IPS-18a (cell line): Measurements from ENCODE around the gene EFCAB11.

Experiments
- H3K27ac ChIP-seq: one replicate; pipeline ENCODE4 v1.5.1; 2013; ENCODE audit warnings: low read length
- H3K27me3 ChIP-seq: one replicate; pipeline ENCODE4 v1.6.1; 2013; ENCODE audit warnings: mild to moderate bottlenecking, low read length; ENCODE audit not compliant: control insufficient read depth, insufficient read depth
- H3K36me3 ChIP-seq: one replicate; pipeline ENCODE4 v1.6.1; 2013; ENCODE audit warnings: low read depth, low read length; ENCODE audit not compliant: control insufficient read depth
- H3K4me1 ChIP-seq: one replicate; pipeline ENCODE4 v1.6.1; 2013; ENCODE audit warnings: low read depth, low read length; ENCODE audit not compliant: control insufficient read depth
- H3K4me3 ChIP-seq: one replicate; pipeline ENCODE4 v1.5.1; 2013; ENCODE audit warnings: low read length
- H3K9ac ChIP-seq: one replicate; pipeline ENCODE4 v1.6.1; 2013; ENCODE audit warnings: mild to moderate bottlenecking, low read length, moderate library complexity
- H3K9me3 ChIP-seq: one replicate; pipeline ENCODE4 v1.6.1; 2013; ENCODE audit warnings: low read depth, low read length; ENCODE audit not compliant: control insufficient read depth

Gene EFCAB11

GRCh38 chr14:89954070-89955021, at the start of gene EFCAB11:
Gene EFCAB11 (minus strand): TSS chr14:89954730. CDS start chr14:89954660, 70 bp downstream.
- no peaks in the 10 kb centered on the region for H3K27me3 ChIP-seq
- H3K9me3 ChIP-seq: no peaks in the 10 kb centered on the region
- H3K4me3 ChIP-seq: peak within 1 kb of the TSS; percentile 96
- H3K36me3 ChIP-seq: peaks cover 8% of the 10 kb centered on the region
- H3K27ac ChIP-seq: peak within 1 kb of the TSS; percentile 84
- H3K4me1 ChIP-seq: peaks cover 14% of the 10 kb centered on the region
- peak within 1 kb of the TSS; percentile 74 for H3K9ac ChIP-seq

- Histone ChIP-seq H3K27me3 (no peaks in the 10 kb centered on the region), H3K4me1 (no peaks in the 10 kb centered on the region), H3K27ac (no peak overlapping the region), H3K4me3 (no peak overlapping the region), H3K36me3 (peaks cover 10% of the 10 kb centered on the region), H3K9me3 (no peaks in the 10 kb centered on the region), H3K9ac (no peak overlapping the region)
Observed at GRCh38 chr14:90003526-90004307, 49.2 kb upstream of the EFCAB11 start.

- Histone ChIP-seq H3K4me3 (no peak overlapping the region), H3K36me3 (peaks cover 24% of the 10 kb centered on the region), H3K9ac (no peak overlapping the region), H3K27me3 (no peaks in the 10 kb centered on the region), H3K27ac (no peak overlapping the region), H3K9me3 (no peaks in the 10 kb centered on the region), H3K4me1 (no peaks in the 10 kb centered on the region)
Observed at GRCh38 chr14:90000935-90001334, 46.4 kb upstream of the EFCAB11 start.

GRCh38 chr14:89996963-89997362, 42.4 kb upstream of the EFCAB11 start:
- H3K27ac ChIP-seq: no peak overlapping the region

GRCh38 chr14:89992273-89992672, 37.7 kb upstream of the EFCAB11 start:
- Histone ChIP-seq H3K9ac (no peak overlapping the region), H3K27ac (no peak overlapping the region), H3K36me3 (peaks cover 59% of the 10 kb centered on the region), H3K27me3 (no peaks in the 10 kb centered on the region), H3K4me1 (peaks cover 13% of the 10 kb centered on the region), H3K9me3 (no peaks in the 10 kb centered on the region), H3K4me3 (no peak overlapping the region)

More at GRCh38 chr14:89996963-89997362, 42.4 kb upstream of the EFCAB11 start:
- Histone ChIP-seq H3K4me1 (no peaks in the 10 kb centered on the region), H3K36me3 (peaks cover 47% of the 10 kb centered on the region), H3K9ac (no peak overlapping the region), H3K27me3 (no peaks in the 10 kb centered on the region), H3K9me3 (no peaks in the 10 kb centered on the region), H3K4me3 (no peak overlapping the region)

- Histone ChIP-seq H3K27ac (no peak overlapping the region), H3K27me3 (no peaks in the 10 kb centered on the region), H3K9me3 (no peaks in the 10 kb centered on the region), H3K9ac (no peak overlapping the region), H3K36me3 (peaks cover 51% of the 10 kb centered on the region), H3K4me1 (peaks cover 23% of the 10 kb centered on the region), H3K4me3 (no peak overlapping the region)
Observed at GRCh38 chr14:89990623-89991275, 36.2 kb upstream of the EFCAB11 start.

- H3K27me3 ChIP-seq: no peaks in the 10 kb centered on the region
- no peak overlapping the region for H3K27ac ChIP-seq
- no peak overlapping the region for H3K9ac ChIP-seq
- H3K9me3 ChIP-seq: no peaks in the 10 kb centered on the region
- peaks cover 45% of the 10 kb centered on the region for H3K36me3 ChIP-seq
- H3K4me1 ChIP-seq: peaks cover 23% of the 10 kb centered on the region
- H3K4me3 ChIP-seq: no peak overlapping the region
Observed at GRCh38 chr14:89990218-89990617, 35.7 kb upstream of the EFCAB11 start.

GRCh38 chr14:89988787-89989186, 34.3 kb upstream of the EFCAB11 start:
- H3K9ac ChIP-seq: no peak overlapping the region
- H3K27me3 ChIP-seq: no peaks in the 10 kb centered on the region
- peaks cover 31% of the 10 kb centered on the region for H3K36me3 ChIP-seq
- no peak overlapping the region for H3K27ac ChIP-seq
- H3K4me1 ChIP-seq: peaks cover 23% of the 10 kb centered on the region
- H3K4me3 ChIP-seq: no peak overlapping the region
- H3K9me3 ChIP-seq: no peaks in the 10 kb centered on the region

- no peaks in the 10 kb centered on the region for H3K9me3 ChIP-seq
- H3K9ac ChIP-seq: no peak overlapping the region
- peaks cover 26% of the 10 kb centered on the region for H3K36me3 ChIP-seq
- H3K27ac ChIP-seq: no peak overlapping the region
- H3K4me3 ChIP-seq: no peak overlapping the region
- H3K27me3 ChIP-seq: no peaks in the 10 kb centered on the region
- peaks cover 23% of the 10 kb centered on the region for H3K4me1 ChIP-seq
Observed at GRCh38 chr14:89987161-89987475, 32.6 kb upstream of the EFCAB11 start.

- peaks cover 23% of the 10 kb centered on the region for H3K4me1 ChIP-seq
- no peak overlapping the region for H3K4me3 ChIP-seq
- no peak overlapping the region for H3K27ac ChIP-seq
- H3K27me3 ChIP-seq: no peaks in the 10 kb centered on the region
- peaks cover 27% of the 10 kb centered on the region for H3K36me3 ChIP-seq
- no peaks in the 10 kb centered on the region for H3K9me3 ChIP-seq
- no peak overlapping the region for H3K9ac ChIP-seq
Observed at GRCh38 chr14:89986462-89987160, 32.1 kb upstream of the EFCAB11 start.

- no peaks in the 10 kb centered on the region for H3K9me3 ChIP-seq
- no peak overlapping the region for H3K9ac ChIP-seq
- H3K27me3 ChIP-seq: no peaks in the 10 kb centered on the region
- no peak overlapping the region for H3K27ac ChIP-seq
- H3K4me3 ChIP-seq: no peak overlapping the region
- peaks cover 16% of the 10 kb centered on the region for H3K4me1 ChIP-seq
- peaks cover 42% of the 10 kb centered on the region for H3K36me3 ChIP-seq
Observed at GRCh38 chr14:89983375-89983774, 28.8 kb upstream of the EFCAB11 start.
